Right ventricle myocardium superior (tissue), 1 donor: ENCODE measurements around the gene C5AR1. TPM values are rescaled to one million over a fixed set of nuclear protein-coding genes. Genes with fewer than 3 reads are reported as not detected.
"Not testable (repeated sequence)": the region's sequence is repeated elsewhere in the genome, so short reads cannot be mapped to it uniquely, and the experiment has no call there.

Experiments
- ATAC-seq: fragments of 200-7000 bp; cut with Tn5 transposase; one replicate; pipeline ENCODE4 v1.9.1; 2020; ENCODE audit warnings: mild to moderate bottlenecking; ENCODE audit not compliant: poor library complexity
- DNase-seq: peaks from one replicate; pipeline ENCODE4 v3.0.0-alpha.2; 2020
- intact Hi-C: fragments of 100-400 bp; cut with DNase I; formaldehyde crosslinking; loops from one replicate; pipeline ENCODE4 v1.11.2; 2022
- total RNA-seq: library from RNA; stranded (reverse); fragmentation: NEBNext Ultra II Directional; extraction: Animal tissue kit (Norgen Biotek cat#: 25700); gene quantifications from one replicate; pipeline ENCODE4 v1.2.1, GENCODE V29; 2021
- donor health status: DM: no; HTN: yes; CAD: no; lungs with severe emphysema.

C5AR1 gene
- total RNA-seq, 1 donor from 2014 or later = 3.4 TPM

DNA sequence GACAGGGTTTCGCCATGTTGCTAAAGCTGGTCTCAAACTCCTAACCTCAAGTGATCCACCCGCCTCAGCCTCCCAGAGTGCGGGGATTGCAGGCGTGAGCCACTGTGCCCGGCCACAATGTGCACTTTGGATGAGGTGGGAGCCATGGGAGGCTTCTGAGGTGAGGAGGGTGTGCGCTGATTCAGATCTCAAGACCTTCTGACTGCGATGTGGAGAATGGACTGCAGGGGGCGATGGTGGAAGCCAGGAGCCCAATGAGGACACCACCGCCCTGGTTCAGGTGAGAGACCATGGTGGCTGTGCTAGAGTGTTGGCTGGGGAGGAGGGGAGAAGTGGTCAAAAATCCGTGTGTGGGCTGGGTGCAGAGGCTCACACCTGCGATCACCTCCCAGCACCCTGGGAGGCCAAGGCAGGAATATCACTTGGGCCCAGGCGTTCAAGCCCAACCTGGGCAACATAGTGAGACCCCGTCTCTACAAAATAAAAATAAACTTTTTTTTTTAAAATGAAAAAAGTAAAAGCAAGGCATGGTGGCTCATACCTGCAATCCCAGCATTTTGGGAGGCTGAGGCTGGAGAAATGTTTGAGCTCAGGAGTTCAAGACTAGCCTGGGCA, 29.4 kb upstream of the C5AR1 start:
- ATAC-seq = no peak
- intact Hi-C loops = no loop called here
- no peak for DNase-seq

DNA sequence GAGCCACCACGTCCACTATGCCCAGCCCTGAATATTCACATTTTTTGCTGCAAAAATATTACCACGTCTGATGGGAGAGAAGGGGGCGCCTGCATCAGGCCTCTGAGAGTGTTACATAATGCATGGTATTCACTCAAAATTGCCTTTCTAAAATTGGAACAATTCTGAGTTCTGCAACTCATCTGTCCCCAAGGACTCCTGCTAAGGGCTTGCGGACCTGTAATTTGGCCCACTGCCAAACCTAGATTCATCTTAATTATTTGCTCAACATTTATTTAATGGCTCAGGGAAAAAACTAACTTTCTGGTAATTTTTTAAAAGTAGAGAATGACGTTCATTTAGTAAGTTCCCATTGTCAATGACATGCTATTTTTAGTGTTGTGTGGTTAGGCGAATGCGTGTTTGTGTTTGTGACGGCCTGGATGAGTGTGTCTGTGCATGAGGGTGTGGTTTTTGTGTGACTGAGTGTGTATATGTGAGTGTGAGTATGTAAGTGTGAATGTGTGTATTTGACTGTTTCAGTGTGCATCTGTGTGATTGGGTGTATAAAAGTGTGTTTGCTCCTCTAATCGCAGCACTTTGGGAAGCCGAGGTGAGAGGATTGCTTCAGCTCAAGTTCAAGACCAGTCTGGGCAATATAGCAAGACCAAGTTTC, 26.1 kb upstream of the C5AR1 start:
- ATAC-seq (no peak), DNase-seq (no peak)
- intact Hi-C loops = no loop called here

DNA sequence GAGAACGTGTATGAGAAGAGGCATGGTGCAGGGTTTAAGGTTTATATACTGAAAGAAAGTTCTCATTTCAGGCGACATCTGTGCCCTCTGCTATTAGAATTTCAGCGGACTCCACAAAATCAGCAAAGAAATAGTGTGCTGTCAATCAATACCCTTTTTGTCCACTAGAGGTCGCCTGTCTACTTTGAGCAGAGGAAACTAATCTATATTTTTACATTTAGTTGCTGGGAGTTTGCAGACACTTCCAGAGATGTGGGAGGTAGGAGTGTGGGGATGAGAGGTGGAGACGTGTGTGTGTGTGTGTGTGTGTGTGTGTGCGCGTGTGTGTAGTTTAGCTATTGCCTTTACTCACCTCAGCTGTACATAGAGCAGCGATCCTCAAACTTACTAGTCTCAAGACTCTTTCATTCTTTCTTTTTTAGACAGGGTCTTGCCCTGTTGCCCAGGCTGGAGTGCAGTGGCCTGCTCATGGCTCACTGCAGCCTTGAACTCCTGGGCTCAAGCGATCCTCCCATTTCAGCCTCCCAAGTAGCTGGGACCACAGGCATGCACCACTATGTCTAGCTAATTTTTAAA, 25.2 kb upstream of the C5AR1 start:
- peak; percentile 62 for ATAC-seq
- no peak for DNase-seq
- intact Hi-C loops = no loop called here

DNA sequence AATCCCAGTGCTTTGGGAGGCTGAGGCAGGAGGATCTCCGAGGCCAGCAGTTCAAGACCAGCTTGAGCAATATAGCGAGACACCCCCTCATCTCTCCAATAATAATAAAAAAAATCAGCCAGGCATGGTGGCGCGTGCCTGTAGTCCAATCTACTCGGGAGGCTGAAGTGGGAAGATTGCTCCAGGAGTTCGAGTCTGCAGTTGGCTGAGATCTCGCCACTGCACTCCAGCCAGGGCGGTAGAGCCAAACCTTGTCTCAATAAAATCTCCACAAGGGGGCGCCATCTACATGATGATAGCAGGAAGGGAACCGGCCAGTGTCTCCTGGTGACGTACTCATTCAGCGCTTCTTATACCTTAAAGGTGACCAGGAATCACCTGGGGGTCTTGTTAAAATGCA, 13.6 kb upstream of the C5AR1 start:
- ATAC-seq (peak; percentile 92), DNase-seq (peak; percentile 61)
- intact Hi-C loops = loop anchor here (10.0 kb wide), 1 partner anchor 129 kb away; no protein-coding TSS in a partner anchor

DNA sequence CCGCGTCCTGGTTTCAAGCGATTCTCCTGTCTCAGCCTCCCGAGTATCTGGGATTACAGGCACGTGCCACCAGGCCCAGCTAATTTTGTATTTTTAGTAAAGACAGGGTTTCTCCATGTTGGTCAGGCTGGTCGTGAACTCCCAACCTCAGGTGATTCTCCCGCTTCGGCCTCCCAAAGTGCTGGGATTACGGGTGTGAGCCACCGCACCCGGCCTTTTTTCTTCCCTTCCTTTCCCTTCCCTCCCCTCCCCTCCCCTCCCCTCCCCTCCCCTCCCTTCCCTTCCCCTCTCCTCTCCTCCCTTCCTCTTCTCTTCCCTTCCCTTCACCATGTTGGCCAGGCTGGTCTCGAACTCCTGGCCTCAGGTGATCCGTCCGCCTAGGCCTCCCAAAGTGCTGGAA, 8.8 kb upstream of the C5AR1 start:
- DNase-seq, ATAC-seq: not testable (repeated sequence)
- intact Hi-C loops = loop anchor here (10.0 kb wide), 1 partner anchor 84 kb away; no protein-coding TSS in a partner anchor

DNA sequence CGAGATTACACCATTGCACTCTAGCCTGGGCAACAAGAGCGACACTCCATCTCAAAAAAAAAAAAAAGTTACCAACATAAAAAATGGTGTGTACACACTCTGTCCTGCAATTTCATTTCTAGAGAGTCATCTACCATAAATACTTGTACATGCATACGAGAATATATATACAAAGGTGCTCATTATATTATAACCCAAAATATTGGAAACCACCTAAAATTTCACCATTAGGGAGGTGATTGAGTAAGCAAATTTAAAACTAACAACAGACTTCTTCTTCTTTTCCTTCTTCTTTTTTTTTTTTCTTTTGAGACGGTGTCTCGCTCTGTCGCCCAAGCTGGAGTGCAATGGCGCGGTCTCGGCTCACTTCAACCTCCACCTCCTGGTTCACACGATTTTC, 7.4 kb upstream of the C5AR1 start:
- DNase-seq (no peak), ATAC-seq (no peak)
- intact Hi-C loops = loop anchor here (10.0 kb wide), 1 partner anchor 83 kb away; no protein-coding TSS in a partner anchor

DNA sequence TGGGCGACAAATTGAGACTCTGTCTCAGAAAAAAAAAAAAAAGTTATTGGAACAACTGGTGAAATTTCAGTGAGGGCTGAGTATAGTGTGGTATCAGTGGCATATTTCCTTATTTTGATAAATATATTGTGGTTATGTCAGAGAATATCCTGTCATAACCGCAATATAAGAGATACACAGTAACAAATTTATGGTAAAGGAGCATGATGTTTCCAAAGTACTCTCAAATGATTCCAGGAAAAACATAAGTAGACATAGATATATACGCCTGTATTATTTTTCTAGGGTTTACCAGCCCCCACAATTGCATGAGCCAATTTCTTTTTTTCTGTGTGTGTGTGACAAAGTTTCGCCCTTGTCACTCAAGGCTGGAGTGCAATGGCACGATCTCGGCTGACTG, 5.7 kb upstream of the C5AR1 start:
- intact Hi-C loops = loop anchor here (10.0 kb wide), 1 partner anchor 81 kb away; no protein-coding TSS in a partner anchor
- no peak for ATAC-seq
- DNase-seq = no peak

DNA sequence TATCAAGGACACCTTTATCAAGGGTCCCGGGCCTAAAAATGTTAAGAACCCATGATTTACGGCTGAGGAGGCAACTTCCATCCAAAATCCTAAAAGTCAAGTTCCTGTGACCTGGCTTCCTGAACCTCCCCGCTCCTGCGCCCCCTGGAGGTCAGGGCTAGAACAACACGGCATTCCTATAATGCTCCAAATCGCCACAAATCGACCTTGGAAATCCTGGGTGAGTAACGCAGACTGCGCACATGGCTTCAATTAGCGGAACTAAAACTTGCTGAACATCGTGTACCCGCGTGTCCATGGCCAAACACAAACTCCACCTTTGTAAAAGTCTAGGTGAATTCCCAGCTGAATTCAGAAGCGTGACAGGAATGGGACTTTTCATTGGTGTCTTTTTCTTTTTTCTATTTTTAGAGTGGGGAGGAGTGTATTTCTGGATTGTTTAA, 4.3 kb upstream of the C5AR1 start:
- intact Hi-C loops = loop anchor here (10.0 kb wide), 1 partner anchor 79 kb away; no protein-coding TSS in a partner anchor
- ATAC-seq (peak; percentile 64), DNase-seq (peak; percentile 73)

DNA sequence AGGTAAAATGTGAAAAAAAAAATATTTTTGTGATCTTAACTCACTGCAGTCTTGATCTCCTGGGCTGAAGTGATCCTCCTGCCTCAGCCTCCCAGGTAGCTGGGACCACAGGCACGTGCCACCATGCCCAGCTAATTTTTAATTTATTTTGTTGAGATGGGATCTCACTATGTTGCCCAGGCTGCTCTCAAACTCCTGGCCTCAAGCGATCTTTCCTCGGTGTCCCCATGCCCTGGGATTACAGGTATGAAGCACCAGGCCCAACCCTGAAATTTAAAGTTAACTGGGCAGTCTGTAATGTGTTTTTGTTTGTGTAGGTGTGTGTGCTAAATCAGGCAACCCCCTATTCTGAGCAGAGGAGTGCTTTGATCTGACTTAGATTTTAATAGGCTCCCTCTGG, 3.4 kb upstream of the C5AR1 start:
- DNase-seq (no peak), ATAC-seq (no peak)
- intact Hi-C loops = loop anchor here (10.0 kb wide), 1 partner anchor 78 kb away; no protein-coding TSS in a partner anchor

DNA sequence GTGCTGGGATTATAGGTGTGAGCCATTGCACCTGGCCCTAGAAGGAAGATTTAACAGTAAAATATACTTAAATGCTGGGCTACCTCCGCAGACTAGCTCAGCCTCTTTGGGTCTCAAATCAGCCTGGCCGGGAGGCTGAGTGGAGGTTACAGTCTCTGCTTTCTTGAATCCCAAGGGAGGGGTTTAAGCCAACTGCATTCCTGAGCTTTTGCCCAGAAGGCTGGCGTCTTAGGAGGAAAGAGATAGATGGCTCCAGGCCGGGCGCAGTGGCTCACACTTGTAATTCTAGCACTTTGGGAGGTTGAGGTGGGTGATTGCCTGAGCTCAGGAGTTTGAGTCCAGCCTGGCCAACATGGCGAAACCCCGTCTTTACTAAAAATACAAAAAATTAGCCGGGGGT, 623 bp upstream of the C5AR1 start:
- intact Hi-C loops = loop anchor here (10.0 kb wide), 1 partner anchor 76 kb away; no protein-coding TSS in a partner anchor
- no peak for DNase-seq
- no peak for ATAC-seq

DNA sequence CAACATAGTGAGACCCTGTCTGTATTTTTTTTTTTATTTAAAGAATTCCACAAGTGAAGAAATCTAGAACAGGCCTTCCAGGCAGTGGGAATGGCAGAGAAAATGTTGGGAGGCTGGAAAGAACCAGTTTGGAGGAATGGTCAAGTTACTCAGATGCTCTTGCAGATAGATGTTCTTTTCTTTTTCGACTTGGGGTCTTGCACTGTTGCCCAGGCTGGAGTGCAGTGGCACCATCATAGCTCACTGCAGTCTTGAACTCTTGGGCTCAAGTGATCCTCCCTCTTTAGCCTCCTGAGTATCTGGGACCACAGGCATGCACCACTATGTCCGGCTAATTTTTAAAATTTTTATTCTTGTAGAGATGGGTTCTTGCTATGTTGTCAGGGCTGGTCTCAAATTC, 662 bp downstream of the C5AR1 start:
- ATAC-seq = no peak
- DNase-seq = no peak
- intact Hi-C loops = no loop called here

DNA sequence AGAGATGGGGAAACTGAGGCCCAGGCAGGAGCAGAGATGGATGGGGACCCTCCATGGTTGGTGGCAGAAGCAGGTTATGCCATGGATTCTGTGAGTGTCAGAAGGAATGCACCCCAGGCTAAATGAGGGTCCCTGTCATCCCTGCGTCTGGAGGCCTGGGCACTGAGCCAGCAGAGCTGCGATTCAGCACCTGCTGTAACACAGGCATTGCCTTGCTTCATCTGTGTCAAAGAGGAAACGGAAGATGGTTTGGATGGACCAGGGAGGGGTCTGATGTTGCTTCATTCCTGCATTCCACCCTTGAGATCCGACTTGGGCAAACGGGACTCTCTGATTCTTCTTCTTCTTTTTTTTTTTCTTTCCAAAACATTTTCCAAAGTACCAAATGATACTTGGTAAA, 1.2 kb downstream of the C5AR1 start:
- intact Hi-C loops = no loop called here
- peak; percentile 82 for DNase-seq
- ATAC-seq = no peak

DNA sequence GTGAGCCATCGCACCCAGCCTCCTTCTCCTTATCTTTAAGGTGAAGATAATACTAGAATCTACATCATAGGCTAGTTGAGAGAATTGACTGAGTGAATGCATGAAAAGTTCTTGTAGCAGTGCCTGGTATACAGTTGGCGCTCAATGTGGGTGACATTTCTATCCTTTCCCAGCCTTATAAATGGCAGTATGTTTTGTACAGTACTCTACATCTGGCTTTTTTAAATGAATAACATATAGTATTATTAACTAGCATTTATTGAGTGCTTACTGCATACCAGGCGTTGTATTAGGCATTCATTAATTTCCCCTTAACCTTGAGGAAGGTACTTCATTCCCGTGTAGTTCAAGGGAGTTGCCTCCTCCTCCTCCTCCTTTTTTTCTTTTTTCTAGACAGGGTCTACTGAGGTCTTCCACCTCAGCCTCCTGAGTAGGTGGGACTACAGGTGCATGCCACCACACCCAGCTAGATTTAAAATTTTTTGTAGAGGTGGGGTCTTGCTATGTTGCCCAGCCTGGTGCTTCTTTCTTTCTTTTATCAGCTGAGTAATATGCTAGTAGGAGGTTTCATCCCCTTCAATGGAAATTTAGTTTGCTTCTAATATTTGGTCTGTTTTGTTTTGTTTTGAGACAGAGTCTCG, 2.8 kb downstream of the C5AR1 start:
- intact Hi-C loops = no loop called here
- DNase-seq = no peak
- no peak for ATAC-seq

DNA sequence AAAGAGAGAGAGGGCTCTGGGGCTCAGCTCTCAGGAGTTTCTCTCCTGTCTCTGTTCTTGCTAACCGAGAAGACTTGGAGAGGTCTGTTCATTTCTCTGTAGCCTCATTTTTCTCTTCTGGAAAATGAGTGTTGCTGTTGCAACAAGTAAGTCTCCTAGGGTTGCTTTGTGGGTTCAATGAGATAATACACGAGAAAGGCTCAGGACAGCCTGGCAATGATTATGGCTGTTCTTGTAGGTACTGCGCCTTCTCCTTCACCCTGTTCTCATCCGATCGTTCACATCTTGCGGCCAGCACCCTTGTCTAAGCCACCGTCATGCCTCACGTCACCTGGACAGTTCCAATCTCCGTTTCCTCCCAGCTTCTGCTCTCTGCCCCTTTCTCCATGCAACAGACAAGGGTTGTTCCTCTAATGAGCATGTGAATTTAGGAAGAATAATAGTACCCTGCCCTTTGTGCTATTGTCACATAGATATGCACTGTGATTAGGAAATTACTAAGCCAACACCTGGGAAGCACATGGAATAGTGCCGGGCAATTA, 4.2 kb downstream of the C5AR1 start:
- ATAC-seq (no peak), DNase-seq (no peak)
- intact Hi-C loops = no loop called here

DNA sequence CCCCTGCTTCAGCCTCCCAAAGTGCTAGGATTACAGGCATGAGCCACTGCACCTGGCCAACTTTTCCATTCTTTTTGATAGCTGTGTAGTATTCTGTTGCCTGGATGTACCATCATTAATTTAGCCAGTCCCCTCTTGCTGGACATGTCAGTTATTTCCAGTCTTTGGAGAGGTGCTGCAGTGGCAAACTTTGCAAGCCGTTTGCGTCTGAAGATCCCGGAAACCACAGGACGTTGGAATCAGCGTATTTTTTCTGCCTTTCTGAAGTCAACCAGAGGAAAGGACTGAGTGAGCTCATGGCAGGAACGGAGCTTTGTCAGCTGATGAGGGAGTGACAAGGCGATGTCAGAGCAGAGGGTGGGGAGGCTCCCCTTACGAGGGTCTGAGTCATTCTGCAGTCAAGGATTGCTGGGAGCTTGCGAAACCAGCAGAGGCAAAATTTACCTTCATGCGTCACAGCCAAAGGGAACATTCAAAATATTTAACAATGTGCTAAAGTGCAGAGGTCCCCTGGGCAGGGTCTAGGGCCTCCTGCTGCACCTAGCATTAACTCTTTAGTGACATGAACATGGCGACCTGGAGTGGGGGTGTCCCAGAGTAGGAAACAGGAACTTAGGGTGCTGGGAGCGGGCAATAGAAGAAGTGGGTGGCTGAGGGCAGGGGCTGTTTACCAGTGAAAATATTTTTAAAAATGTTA, 5.6 kb downstream of the C5AR1 start:
- intact Hi-C loops = no loop called here
- DNase-seq = peak; percentile 62

DNA sequence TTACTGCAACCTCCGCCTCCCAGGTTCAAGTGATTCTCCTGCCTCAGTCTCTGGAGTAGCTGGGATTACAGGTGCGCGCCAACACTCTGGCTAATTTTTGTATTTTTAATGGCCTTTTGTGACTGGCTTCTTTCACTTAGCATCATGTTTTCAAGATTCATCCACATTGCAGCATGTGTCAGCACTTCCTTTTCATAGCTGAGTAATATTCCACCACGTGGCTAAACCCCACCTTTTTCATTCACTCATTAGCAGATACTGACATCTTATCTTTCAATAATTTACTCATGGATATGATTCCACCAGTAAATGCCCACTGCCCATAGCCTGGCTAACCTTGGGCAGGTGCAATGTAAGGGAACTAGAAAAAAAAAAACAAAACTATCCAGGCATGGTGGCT, 6.9 kb downstream of the C5AR1 start:
- DNase-seq = no peak
- ATAC-seq = no peak
- intact Hi-C loops = no loop called here

More for the DNA sequence above, 5.6 kb downstream of the C5AR1 start:
- ATAC-seq = peak; percentile 88

DNA sequence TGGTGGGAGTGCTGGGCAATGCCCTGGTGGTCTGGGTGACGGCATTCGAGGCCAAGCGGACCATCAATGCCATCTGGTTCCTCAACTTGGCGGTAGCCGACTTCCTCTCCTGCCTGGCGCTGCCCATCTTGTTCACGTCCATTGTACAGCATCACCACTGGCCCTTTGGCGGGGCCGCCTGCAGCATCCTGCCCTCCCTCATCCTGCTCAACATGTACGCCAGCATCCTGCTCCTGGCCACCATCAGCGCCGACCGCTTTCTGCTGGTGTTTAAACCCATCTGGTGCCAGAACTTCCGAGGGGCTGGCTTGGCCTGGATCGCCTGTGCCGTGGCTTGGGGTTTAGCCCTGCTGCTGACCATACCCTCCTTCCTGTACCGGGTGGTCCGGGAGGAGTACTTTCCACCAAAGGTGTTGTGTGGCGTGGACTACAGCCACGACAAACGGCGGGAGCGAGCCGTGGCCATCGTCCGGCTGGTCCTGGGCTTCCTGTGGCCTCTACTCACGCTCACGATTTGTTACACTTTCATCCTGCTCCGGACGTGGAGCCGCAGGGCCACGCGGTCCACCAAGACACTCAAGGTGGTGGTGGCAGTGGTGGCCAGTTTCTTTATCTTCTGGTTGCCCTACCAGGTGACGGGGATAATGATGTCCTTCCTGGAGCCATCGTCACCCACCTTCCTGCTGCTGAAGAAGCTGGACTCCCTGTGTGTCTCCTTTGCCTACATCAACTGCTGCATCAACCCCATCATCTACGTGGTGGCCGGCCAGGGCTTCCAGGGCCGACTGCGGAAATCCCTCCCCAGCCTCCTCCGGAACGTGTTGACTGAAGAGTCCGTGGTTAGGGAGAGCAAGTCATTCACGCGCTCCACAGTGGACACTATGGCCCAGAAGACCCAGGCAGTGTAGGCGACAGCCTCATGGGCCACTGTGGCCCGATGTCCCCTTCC, 10.5 kb downstream of the C5AR1 start:
- intact Hi-C loops = no loop called here
- ATAC-seq = no peak
- DNase-seq = no peak

DNA sequence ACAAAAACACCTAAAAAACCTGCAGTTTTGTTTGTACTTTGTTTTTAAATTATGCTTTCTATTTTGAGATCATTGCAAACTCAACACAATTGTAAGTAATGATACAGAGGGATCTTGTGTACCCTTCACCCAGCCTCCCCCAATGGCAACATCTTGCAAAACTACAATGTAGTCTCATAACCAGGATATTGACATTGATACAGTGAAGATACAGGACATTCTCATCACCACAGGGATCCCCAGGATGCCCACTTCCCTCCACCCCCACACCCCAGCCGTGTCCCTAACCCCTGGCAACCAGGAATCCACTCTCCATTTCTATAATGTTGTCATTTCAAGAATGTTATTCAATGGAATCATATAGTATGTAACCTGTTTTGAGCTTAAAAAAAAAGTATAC, 12.0 kb downstream of the C5AR1 start:
- DNase-seq (no peak), ATAC-seq (no peak)
- intact Hi-C loops = no loop called here
